Measurements from ENCODE around the gene YES1.
"Not testable (repeated sequence)": the region's sequence is repeated elsewhere in the genome, so short reads cannot be mapped to it uniquely, and the experiment has no call there.

The YES1 gene

DNA sequence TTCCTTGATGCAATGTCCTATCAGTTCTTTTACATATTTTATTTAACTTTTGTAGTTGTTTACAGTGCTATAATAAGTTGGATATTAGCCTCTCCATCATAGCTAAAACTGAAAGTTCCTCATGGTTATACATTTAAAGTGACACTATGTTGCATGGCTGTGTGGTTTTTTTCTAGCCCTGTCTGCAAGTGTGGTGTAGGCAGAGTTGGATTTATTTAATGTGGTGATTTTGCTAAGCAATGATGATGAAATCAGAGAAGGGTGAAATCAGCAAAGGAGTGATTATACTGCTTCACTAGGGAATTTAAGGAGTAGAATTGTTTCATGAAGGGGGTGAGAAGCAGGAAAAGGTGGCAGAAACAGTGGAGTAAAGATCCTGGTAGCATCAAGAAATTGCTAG is 81.3 kb downstream of the YES1 start:
- DNase-seq (ENCODE audit: low read depth, low spot score) = no peak

DNA sequence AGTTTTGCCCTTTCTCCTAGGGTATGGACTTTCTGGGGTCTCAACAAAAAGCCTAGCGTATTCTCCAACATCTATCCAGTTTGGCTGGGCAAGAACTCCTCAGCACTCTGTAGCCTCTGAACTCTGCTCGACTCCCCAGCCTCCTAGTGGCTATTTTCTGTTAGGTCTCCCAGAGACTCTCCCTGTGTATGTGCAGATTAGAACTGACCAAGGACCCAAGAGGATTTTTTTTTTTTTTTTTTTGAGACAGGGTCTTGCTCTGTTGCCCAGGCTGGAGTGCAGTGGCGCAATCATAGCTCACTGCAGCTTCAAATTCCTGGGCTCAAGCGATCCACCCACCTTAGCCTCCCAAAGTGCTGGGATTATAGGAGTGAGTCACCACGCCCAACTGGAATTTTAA is 81.9 kb downstream of the YES1 start:
- DNase-seq (ENCODE audit: low read depth, low spot score) = not testable (repeated sequence)

DNA sequence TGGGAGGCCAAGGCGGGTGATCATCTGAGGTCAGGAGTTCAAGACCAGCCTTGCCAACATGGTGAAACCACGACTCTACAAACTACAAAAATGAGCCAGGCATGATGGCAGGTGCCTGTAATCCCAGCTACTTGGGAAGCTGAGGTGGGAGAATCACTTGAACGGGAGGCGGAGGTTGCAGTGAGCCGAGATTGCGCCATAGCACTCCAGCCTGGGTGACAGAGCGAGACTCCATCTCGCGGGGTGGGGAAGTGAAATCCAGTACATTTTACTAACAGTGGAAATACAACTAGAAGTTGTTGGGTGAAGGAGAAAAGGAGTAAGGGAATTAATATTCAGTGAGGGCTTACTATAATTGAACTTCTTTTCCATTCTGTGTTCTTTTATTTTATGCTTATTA is 86.4 kb downstream of the YES1 start:
- no peak for DNase-seq (ENCODE audit: low read depth, low spot score)

DNA sequence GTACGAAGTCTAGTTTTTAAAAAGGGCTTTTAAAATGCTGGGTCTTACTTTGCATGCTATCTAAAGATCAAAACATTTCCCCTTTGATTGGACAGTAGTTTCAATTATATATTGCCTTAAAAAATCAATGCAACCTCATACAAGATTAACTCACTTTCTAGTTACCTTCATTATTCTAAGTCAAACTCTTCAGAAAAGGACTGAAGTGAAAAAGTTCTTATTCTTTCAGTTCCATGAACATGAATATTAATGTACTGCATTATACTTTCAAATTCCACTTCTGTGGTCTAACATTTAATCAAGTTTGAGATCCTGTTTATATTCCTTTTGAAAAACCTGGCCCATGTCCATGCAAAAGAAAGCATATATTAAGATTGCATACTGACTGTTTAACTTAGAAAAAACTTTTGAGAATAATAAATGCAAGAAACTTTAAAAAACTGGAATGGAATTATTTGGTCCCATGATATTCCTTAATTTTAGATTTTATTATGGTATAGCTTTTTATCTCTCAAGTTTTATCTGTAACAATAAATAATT is 88.4 kb downstream of the YES1 start:
- DNase-seq (ENCODE audit: low read depth, low spot score) = peak; percentile 42

- DNase-seq (ENCODE audit: low read depth, low spot score) = no peak
Measured at GRCh38 chr18:717003-717402, 95.0 kb downstream of the YES1 start.

- peak; percentile 52 for DNase-seq (ENCODE audit: low read depth, low spot score)
Measured at GRCh38 chr18:715626-716025, 96.4 kb downstream of the YES1 start.

GRCh38 chr18:713135-713490 is 98.9 kb downstream of the YES1 start:
- no peak for DNase-seq (ENCODE audit: low read depth, low spot score)

- peak; percentile 89 for DNase-seq (ENCODE audit: low read depth, low spot score)
Measured at GRCh38 chr18:712401-713134, 99.5 kb downstream of the YES1 start, which contains the start of gene ENOSF1. Gene ENOSF1 (minus strand): TSS chr18:712630. CDS start chr18:712587, 43 bp downstream.

GRCh38 chr18:711657-712400 is 100.2 kb downstream of the YES1 start:
- peak; percentile 79 for DNase-seq (ENCODE audit: low read depth, low spot score)

- DNase-seq (ENCODE audit: low read depth, low spot score) = no peak
Measured at GRCh38 chr18:711310-711656, 100.8 kb downstream of the YES1 start.

DNA sequence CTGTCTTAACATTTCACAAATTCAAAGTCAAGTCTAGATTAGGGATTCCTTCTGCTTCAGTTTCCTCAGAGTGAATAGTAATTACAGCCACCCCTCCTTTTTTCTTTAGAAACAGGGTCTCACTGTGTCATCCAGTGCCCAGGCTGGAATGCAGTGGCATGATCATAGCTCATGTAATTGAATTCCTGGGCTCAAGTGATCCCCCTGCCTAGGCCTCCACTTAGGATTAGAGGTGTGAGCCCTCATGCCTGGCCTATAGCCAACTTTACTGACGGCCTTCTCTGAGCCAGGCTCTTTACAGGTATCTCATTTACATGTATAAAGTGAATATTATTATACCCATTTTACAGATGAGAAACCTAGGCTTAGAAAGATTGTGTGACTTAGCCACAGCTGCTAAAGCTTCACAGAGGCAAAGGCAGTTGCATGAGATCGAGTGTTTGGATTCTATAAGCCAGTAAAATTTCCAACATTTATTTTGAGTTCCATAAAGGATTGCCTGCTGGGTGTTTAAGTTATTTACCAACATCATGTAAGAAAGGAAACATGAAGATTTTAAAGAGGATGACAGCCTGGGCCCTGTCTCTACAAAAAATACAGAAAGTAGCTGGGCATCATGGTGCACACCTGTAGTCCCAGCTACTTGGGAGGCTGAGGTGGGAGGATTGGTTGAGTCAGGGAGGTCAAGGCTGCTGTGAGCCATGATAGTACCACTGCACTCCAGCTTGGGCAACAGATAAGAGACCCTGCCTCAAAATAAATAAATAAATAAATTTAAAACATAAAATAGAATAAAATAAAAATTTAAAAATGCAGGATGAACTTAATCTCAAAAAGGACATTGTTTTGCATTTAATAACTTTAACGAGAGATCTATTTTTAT is 101.4 kb downstream of the YES1 start:
- no peak for DNase-seq (ENCODE audit: low read depth, low spot score)

- DNase-seq (ENCODE audit: low read depth, low spot score) = no peak
Measured at GRCh38 chr18:709771-710170, 102.3 kb downstream of the YES1 start.

DNA sequence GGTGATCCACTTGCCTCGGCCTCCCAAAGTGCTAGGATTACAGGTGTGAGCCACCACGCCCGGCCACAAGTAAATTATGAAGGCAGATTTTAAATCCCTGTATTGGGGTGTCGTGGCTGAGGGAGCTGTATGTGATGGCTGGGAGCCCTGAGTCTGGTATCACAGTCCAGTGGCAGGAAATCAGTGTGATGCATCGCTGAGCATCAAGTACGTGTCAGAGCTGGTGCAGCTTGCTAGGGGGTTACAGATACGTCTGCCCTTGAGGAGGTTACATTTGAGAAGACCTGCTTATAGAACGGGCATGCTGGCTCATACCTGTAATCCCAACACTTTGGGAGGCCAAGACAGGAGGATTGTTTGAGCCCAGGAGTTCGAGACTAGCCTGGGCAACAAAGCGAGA is 103.9 kb downstream of the YES1 start:
- no peak for DNase-seq (ENCODE audit: low read depth, low spot score)

- peak; percentile 22 for DNase-seq (ENCODE audit: low read depth, low spot score)
Measured at GRCh38 chr18:706405-706804, 105.6 kb downstream of the YES1 start.

- peak; percentile 77 for DNase-seq (ENCODE audit: low read depth, low spot score)
Measured at GRCh38 chr18:703213-703967, 108.7 kb downstream of the YES1 start.

DNA sequence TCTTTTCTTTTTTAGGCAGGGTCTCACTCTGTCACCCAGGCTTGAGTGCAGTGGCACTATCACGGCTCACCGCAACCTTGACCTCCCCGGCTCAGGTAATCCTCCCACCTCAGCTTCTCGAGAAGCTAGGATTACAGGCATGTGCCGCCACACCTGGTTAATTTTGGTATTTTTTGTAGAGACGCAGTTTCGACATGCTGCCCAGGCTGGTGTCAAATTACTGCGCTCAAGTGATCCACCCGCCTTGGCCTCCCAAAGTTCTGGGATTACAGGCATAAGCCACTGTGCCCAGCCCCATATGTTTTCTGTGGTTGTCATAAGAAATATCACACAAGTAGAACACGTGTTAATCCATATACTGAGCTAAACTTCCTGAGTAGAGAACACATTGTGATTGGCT is 114.2 kb downstream of the YES1 start:
- no peak for DNase-seq (ENCODE audit: low read depth, low spot score)

DNA sequence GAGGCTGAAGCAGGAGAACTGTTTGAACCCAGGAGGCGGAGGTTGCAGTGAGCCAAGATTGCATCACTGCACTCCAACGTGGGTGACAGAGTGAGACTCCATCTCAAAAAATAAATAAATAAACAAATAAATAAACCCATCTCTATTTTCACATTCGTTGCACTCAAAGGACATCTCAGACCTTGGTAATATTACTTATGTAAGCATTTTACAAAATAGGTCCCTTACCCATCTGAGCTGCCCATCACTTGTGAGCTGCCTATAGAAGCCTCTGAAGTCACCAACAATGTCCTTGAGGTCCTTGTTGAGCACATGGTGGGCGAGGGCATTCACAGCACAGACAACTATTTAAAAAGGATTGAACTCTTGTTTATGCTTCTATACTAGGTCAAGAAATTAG is 115.0 kb downstream of the YES1 start:
- DNase-seq (ENCODE audit: low read depth, low spot score) = no peak

GRCh38 chr18:693466-694187 is 118.4 kb downstream of the YES1 start:
- no peak for DNase-seq (ENCODE audit: low read depth, low spot score)

DNA sequence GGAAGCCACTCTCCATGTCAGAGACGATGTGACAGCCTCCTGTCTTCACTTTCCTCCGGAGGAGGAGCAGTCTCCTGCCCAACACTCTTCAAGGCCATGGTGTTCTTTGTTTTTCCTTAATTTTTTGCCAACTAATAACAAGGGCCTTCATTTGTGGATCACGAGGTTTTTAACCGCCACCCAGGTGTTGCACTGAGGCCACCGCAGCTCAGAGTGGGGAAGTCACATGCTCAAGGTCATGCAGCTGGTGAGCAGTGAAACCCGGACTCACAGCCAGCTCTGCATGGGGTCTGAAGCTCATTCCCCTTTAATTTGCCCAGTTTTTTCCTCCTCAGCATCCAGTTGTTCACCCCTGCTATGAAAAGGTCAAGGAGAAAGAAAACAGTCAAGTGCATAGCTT is 119.2 kb downstream of the YES1 start:
- no peak for DNase-seq (ENCODE audit: low read depth, low spot score)

DNA sequence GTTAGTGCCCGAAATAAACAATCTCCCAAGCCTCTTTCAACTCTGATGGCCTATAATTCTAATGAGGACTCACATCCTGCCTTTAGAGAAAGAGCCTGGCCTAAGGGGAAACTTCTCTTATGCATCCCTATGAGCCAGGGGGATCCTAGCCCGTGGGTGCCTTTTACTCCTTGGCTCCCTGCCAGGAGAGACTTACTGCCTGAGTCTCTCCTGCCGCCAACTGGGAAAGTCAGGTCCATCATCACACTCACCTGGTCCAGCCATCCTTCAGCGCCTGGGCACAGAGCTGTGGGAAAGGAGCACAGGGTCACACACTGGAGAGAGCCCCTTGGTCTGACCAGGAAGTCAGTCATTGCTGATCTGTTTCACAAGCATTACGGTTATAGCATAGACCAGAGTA is 123.7 kb downstream of the YES1 start:
- DNase-seq (ENCODE audit: low read depth, low spot score) = no peak
